Measurements from ENCODE around the gene SAFB.

- TF ChIP-seq ZNF264 (CRISPR knock-in tag; IDR thresholded peaks at IDR 0.05) (no peak), ZNF549 (CRISPR knock-in tag; IDR thresholded peaks at IDR 0.05) (no peak), CEBPB (IDR thresholded peaks at IDR 0.05; ENCODE audit: borderline replicate concordance, low read depth, low read length) (no peak), CREB1 (IDR thresholded peaks at IDR 0.05) (no peak), CREB1 (CRISPR knock-in tag; IDR thresholded peaks at IDR 0.05) (no peak), CBFB (CRISPR knock-in tag; IDR thresholded peaks at IDR 0.05) (no peak), CTCF (CRISPR knock-in tag; IDR thresholded peaks at IDR 0.05) (no peak), ZNF12 (CRISPR knock-in tag; IDR thresholded peaks at IDR 0.05) (no peak), KDM1A (CRISPR knock-in tag; IDR thresholded peaks at IDR 0.05) (no peak), NFIC (IDR thresholded peaks at IDR 0.05; ENCODE audit: low read length) (no peak), ZNF280B (CRISPR knock-in tag; IDR thresholded peaks at IDR 0.05; ENCODE audit: borderline replicate concordance) (no peak), IKZF5 (CRISPR knock-in tag; IDR thresholded peaks at IDR 0.05) (no peak)
Measured at GRCh38 chr19:5661483-5661882, 38.6 kb downstream of the SAFB start.
